Activated naive CD8-positive, alpha-beta T cell treated with anti-CD3 and anti-CD28 coated beads for 36 hours (primary cell): ENCODE data around the gene CALCR. TPM values are rescaled to one million over a fixed set of nuclear protein-coding genes. Genes with fewer than 3 reads are reported as not detected.

Experiments
- DNase-seq: peaks from one replicate; pipeline ENCODE4 v3.0.0; 2021
- H3K27ac Mint-ChIP-seq: one replicate; pipeline ENCODE4 v1.8.0; 2022; ENCODE audit warnings: mild to moderate bottlenecking, moderate library complexity, mixed read lengths
- H3K27me3 Mint-ChIP-seq: one replicate; pipeline ENCODE4 v1.8.0; 2022; ENCODE audit warnings: mild to moderate bottlenecking, mixed read lengths
- H3K36me3 Mint-ChIP-seq: one replicate; pipeline ENCODE4 v1.8.0; 2021; ENCODE audit warnings: mild to moderate bottlenecking, mixed read lengths
- H3K4me1 Mint-ChIP-seq: one replicate; pipeline ENCODE4 v1.8.0; 2021; ENCODE audit warnings: mixed read lengths
- H3K4me3 Mint-ChIP-seq: one replicate; pipeline ENCODE4 v1.8.0; 2022; ENCODE audit warnings: mild to moderate bottlenecking, moderate library complexity, mixed read lengths
- H3K9me3 Mint-ChIP-seq: one replicate; pipeline ENCODE4 v1.8.0; 2022; ENCODE audit warnings: mixed read lengths
- total RNA-seq, 2 experiments: library from RNA; stranded (reverse); gene quantifications; one replicate each; pipeline ENCODE4 v1.2.3, GENCODE V29; 2021

CALCR gene
- total RNA-seq, 2 experiments from 2014 or later: not detected

GRCh38 chr7:93435791-93436190 is 138.7 kb downstream of the CALCR start:
- Mint-ChIP-seq H3K36me3 (no peaks in the 10 kb centered on the region), H3K4me3 (no peak overlapping the region), H3K27me3 (no peaks in the 10 kb centered on the region), H3K9me3 (no peaks in the 10 kb centered on the region), H3K27ac (no peak overlapping the region), H3K4me1 (peaks cover 9% of the 10 kb centered on the region)
- DNase-seq: no peak

GRCh38 chr7:93432130-93432529 is 142.4 kb downstream of the CALCR start:
- Mint-ChIP-seq H3K36me3 (no peaks in the 10 kb centered on the region), H3K9me3 (no peaks in the 10 kb centered on the region), H3K4me1 (peaks cover 22% of the 10 kb centered on the region), H3K4me3 (no peak overlapping the region), H3K27ac (no peak overlapping the region), H3K27me3 (no peaks in the 10 kb centered on the region)
- DNase-seq: no peak

- no peak for DNase-seq
- Mint-ChIP-seq H3K27me3 (no peaks in the 10 kb centered on the region), H3K27ac (peak overlapping the region; percentile 59)
Observed at GRCh38 chr7:93430917-93431588, 143.5 kb downstream of the CALCR start.

GRCh38 chr7:93429563-93429962 is 145.0 kb downstream of the CALCR start:
- peaks cover 22% of the 10 kb centered on the region for H3K4me1 Mint-ChIP-seq
- H3K4me3 Mint-ChIP-seq: no peak overlapping the region
- peaks cover 3% of the 10 kb centered on the region for H3K27me3 Mint-ChIP-seq
- no peak overlapping the region for H3K27ac Mint-ChIP-seq
- H3K36me3 Mint-ChIP-seq: no peaks in the 10 kb centered on the region
- no peak for DNase-seq
- no peaks in the 10 kb centered on the region for H3K9me3 Mint-ChIP-seq

More at GRCh38 chr7:93430917-93431588, 143.5 kb downstream of the CALCR start:
- Mint-ChIP-seq H3K36me3 (no peaks in the 10 kb centered on the region), H3K4me1 (peaks cover 22% of the 10 kb centered on the region), H3K4me3 (no peak overlapping the region), H3K9me3 (no peaks in the 10 kb centered on the region)

GRCh38 chr7:93427107-93427506 is 147.4 kb downstream of the CALCR start:
- DNase-seq: no peak
- H3K27ac Mint-ChIP-seq: no peak overlapping the region
- H3K27me3 Mint-ChIP-seq: peaks cover 3% of the 10 kb centered on the region
- peaks cover 22% of the 10 kb centered on the region for H3K4me1 Mint-ChIP-seq
- no peaks in the 10 kb centered on the region for H3K36me3 Mint-ChIP-seq
- H3K4me3 Mint-ChIP-seq: no peak overlapping the region
- H3K9me3 Mint-ChIP-seq: no peaks in the 10 kb centered on the region

GRCh38 chr7:93426155-93426696 is 148.3 kb downstream of the CALCR start:
- Mint-ChIP-seq H3K27me3 (peaks cover 3% of the 10 kb centered on the region), H3K9me3 (no peaks in the 10 kb centered on the region), H3K4me3 (no peak overlapping the region), H3K4me1 (peaks cover 17% of the 10 kb centered on the region), H3K36me3 (no peaks in the 10 kb centered on the region), H3K27ac (no peak overlapping the region)
- no peak for DNase-seq

- Mint-ChIP-seq H3K27me3 (peaks cover 3% of the 10 kb centered on the region), H3K36me3 (no peaks in the 10 kb centered on the region), H3K4me3 (no peak overlapping the region), H3K27ac (no peak overlapping the region), H3K9me3 (no peaks in the 10 kb centered on the region), H3K4me1 (peaks cover 4% of the 10 kb centered on the region)
- DNase-seq: no peak
Observed at GRCh38 chr7:93414574-93414973, 159.9 kb downstream of the CALCR start.

- no peaks in the 10 kb centered on the region for H3K27me3 Mint-ChIP-seq
- no peak for DNase-seq
- peaks cover 8% of the 10 kb centered on the region for H3K9me3 Mint-ChIP-seq
- H3K4me1 Mint-ChIP-seq: peaks cover 3% of the 10 kb centered on the region
- H3K4me3 Mint-ChIP-seq: no peak overlapping the region
- H3K36me3 Mint-ChIP-seq: no peaks in the 10 kb centered on the region
- H3K27ac Mint-ChIP-seq: no peak overlapping the region
Observed at GRCh38 chr7:93409324-93409723, 165.2 kb downstream of the CALCR start.

GRCh38 chr7:93407239-93407638 is 167.3 kb downstream of the CALCR start:
- Mint-ChIP-seq H3K27me3 (no peaks in the 10 kb centered on the region), H3K9me3 (peaks cover 8% of the 10 kb centered on the region), H3K4me1 (no peaks in the 10 kb centered on the region), H3K36me3 (no peaks in the 10 kb centered on the region), H3K27ac (no peak overlapping the region), H3K4me3 (no peak overlapping the region)
- no peak for DNase-seq

- DNase-seq: no peak
- Mint-ChIP-seq H3K27ac (no peak overlapping the region), H3K36me3 (no peaks in the 10 kb centered on the region), H3K9me3 (peaks cover 8% of the 10 kb centered on the region), H3K27me3 (no peaks in the 10 kb centered on the region), H3K4me3 (no peak overlapping the region), H3K4me1 (no peaks in the 10 kb centered on the region)
Observed at GRCh38 chr7:93402944-93403343, 171.6 kb downstream of the CALCR start.

- Mint-ChIP-seq H3K9me3 (no peaks in the 10 kb centered on the region), H3K36me3 (no peaks in the 10 kb centered on the region), H3K27me3 (peaks cover 6% of the 10 kb centered on the region), H3K4me3 (no peak overlapping the region), H3K4me1 (no peaks in the 10 kb centered on the region), H3K27ac (no peak overlapping the region)
- no peak for DNase-seq
Observed at GRCh38 chr7:93399642-93400041, 174.9 kb downstream of the CALCR start.

GRCh38 chr7:93392984-93393383 is 181.5 kb downstream of the CALCR start:
- Mint-ChIP-seq H3K36me3 (no peaks in the 10 kb centered on the region), H3K27ac (no peak overlapping the region), H3K4me3 (no peak overlapping the region), H3K9me3 (no peaks in the 10 kb centered on the region), H3K4me1 (no peaks in the 10 kb centered on the region), H3K27me3 (peaks cover 6% of the 10 kb centered on the region)
- no peak for DNase-seq

- no peak for DNase-seq
Observed at GRCh38 chr7:93390660-93391059, 183.9 kb downstream of the CALCR start.

GRCh38 chr7:93382362-93382761 is 192.2 kb downstream of the CALCR start:
- H3K27me3 Mint-ChIP-seq: peaks cover under 1% of the 10 kb centered on the region
- H3K4me3 Mint-ChIP-seq: no peak overlapping the region
- H3K4me1 Mint-ChIP-seq: no peaks in the 10 kb centered on the region
- no peak overlapping the region for H3K27ac Mint-ChIP-seq
- no peaks in the 10 kb centered on the region for H3K9me3 Mint-ChIP-seq
- no peaks in the 10 kb centered on the region for H3K36me3 Mint-ChIP-seq
- no peak for DNase-seq

More at GRCh38 chr7:93390660-93391059, 183.9 kb downstream of the CALCR start:
- no peak overlapping the region for H3K27ac Mint-ChIP-seq
- no peaks in the 10 kb centered on the region for H3K9me3 Mint-ChIP-seq
- H3K27me3 Mint-ChIP-seq: peaks cover 6% of the 10 kb centered on the region
- H3K36me3 Mint-ChIP-seq: no peaks in the 10 kb centered on the region
- no peak overlapping the region for H3K4me3 Mint-ChIP-seq
- no peaks in the 10 kb centered on the region for H3K4me1 Mint-ChIP-seq

- no peaks in the 10 kb centered on the region for H3K9me3 Mint-ChIP-seq
Observed at GRCh38 chr7:93378131-93378760, 196.3 kb downstream of the CALCR start.

GRCh38 chr7:93375603-93376002 is 198.9 kb downstream of the CALCR start:
- H3K36me3 Mint-ChIP-seq: no peaks in the 10 kb centered on the region
- H3K4me3 Mint-ChIP-seq: no peak overlapping the region
- H3K4me1 Mint-ChIP-seq: no peaks in the 10 kb centered on the region
- no peaks in the 10 kb centered on the region for H3K9me3 Mint-ChIP-seq
- no peak overlapping the region for H3K27ac Mint-ChIP-seq
- H3K27me3 Mint-ChIP-seq: peaks cover 17% of the 10 kb centered on the region
- no peak for DNase-seq

More at GRCh38 chr7:93378131-93378760, 196.3 kb downstream of the CALCR start:
- H3K4me3 Mint-ChIP-seq: no peak overlapping the region
- H3K27ac Mint-ChIP-seq: no peak overlapping the region
- no peak for DNase-seq
- H3K36me3 Mint-ChIP-seq: no peaks in the 10 kb centered on the region
- H3K4me1 Mint-ChIP-seq: no peaks in the 10 kb centered on the region
- peaks cover 11% of the 10 kb centered on the region for H3K27me3 Mint-ChIP-seq
